H1 (cell line): ENCODE data around the gene NQO2. TPM values are rescaled to one million over a fixed set of nuclear protein-coding genes. Genes with fewer than 3 reads are reported as not detected.

Experiments
- ASH2L ChIP-seq: fragments of 200-600, 300-600 bp; sonication (generic); IDR thresholded peaks from one replicate; pipeline ENCODE4 v1.7.1; 2017; ENCODE audit warnings: low read length
- CHD2 ChIP-seq: IDR thresholded peaks from 2 replicates; pipeline ENCODE4 v1.6.1; 2012; ENCODE audit warnings: low read length, improper control_type of control experiment
- CTBP2 ChIP-seq: IDR thresholded peaks from 2 replicates; pipeline ENCODE4 v1.7.0; 2011; ENCODE audit warnings: borderline replicate concordance, mild to moderate bottlenecking, moderate library complexity, mixed read lengths, low read length; ENCODE audit not compliant: insufficient read depth, insufficient read length
- FOSL1 ChIP-seq: IDR thresholded peaks from 2 replicates; pipeline ENCODE4 v1.6.1; 2011; ENCODE audit warnings: mild to moderate bottlenecking, low read depth, low read length, moderate library complexity; ENCODE audit not compliant: insufficient read depth
- GTF2F1 ChIP-seq: IDR thresholded peaks from 2 replicates; pipeline ENCODE4 v1.6.1; 2012; ENCODE audit warnings: low read depth, low read length, improper control_type of control experiment, borderline replicate concordance
- NRF1 ChIP-seq: IDR thresholded peaks from 2 replicates; pipeline ENCODE4 v1.6.1; 2011; ENCODE audit warnings: mild to moderate bottlenecking, low read depth, low read length, improper control_type of control experiment
- POU5F1 ChIP-seq: IDR thresholded peaks from 2 replicates; pipeline ENCODE4 v1.6.1; 2011; ENCODE audit warnings: low read depth, mild to moderate bottlenecking, low read length, moderate library complexity
- RFX5 ChIP-seq: IDR thresholded peaks from 2 replicates; pipeline ENCODE4 v1.6.1; 2011; ENCODE audit warnings: low read depth, low read length, improper control_type of control experiment, borderline replicate concordance
- polyA plus RNA-seq, 7 experiments: library from polyadenylated mRNA; depleted of rRNA in 3 of 7; stranded (reverse) in 5 of 7; unstranded in 2 of 7; fragments of >200 nt in 5 of 7; fragments of 200-250 nt in 2 of 7; gene quantifications; 1 replicate in 5 of 7; 2 replicates in 1 of 7; 4 replicates in 1 of 7; pipeline versions ENCODE4 v1.2.1 to v1.2.3, GENCODE V29; 2011 to 2013; ENCODE audit warnings: missing spikeins in 2 of 7, mixed read lengths in 2 of 7
- total RNA-seq: library from RNA; stranded (reverse); fragmentation: NEBNext Ultra II Directional; extraction: Animal tissue kit (Norgen Biotek cat#: 25700); gene quantifications from 2 replicates; pipeline ENCODE4 v1.2.1, GENCODE V29; 2021

The NQO2 gene
- total and polyA plus RNA-seq, 2 of the 8 experiments (the other 6 are each of a cell fraction or from before 2014, with no cell fraction given) = 135 to 168 TPM

DNA sequence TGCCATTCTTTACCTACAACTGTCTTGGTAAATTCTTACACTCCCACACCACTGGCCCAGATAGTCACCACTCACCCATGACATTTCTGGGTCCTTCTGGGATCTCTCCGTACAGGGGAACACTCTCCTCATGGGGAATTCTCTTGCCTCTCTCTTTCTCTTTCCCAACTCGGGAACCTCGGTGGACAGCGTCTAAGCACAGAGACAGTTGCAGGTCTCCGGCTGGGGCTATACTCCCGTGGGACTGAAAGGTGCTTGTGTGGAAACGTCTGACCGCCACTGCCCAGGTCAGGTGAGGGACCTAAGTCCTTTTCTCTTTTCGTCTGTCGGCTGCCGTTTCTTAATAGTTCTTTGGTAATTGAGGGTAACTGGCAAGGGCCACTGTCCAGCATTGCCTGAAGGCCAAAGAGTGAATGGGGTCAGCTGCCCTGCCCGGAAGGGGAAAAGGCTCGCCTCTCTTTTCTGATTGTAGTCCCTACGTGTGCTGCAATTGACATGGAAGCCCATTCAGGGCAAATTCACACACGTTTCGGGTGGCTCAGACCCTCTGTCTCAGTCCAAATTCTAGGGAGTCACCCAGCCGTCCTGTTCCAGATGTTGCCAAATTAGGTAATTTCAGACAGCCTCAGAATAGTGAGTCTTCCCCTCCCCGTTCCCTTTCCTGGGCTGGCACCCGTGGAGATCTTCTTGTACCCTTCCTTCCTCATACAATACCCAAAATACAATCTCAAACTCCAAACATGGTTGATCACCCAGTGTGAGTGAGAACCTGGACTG, 37.4 kb downstream of the NQO2 start (continued):
- TF ChIP-seq GTF2F1 = no peak
- no peak for TF ChIP-seq FOSL1
- TF ChIP-seq ASH2L = no peak
- no peak for TF ChIP-seq NRF1
- no peak for TF ChIP-seq RFX5
- no peak for TF ChIP-seq CHD2
- no peak for TF ChIP-seq POU5F1
- no peak for TF ChIP-seq CTBP2
